B cell (primary cell): ENCODE data around the gene ABHD12B. TPM values are rescaled to one million over a fixed set of nuclear protein-coding genes. Genes with fewer than 3 reads are reported as not detected.
A peak's percentile ranks its signal among the peaks of the same experiment; 100 is the strongest.

Experiments used
- ATAC-seq: fragments of 200-7000 bp; cut with Tn5 transposase; one replicate; pipeline ENCODE4 v1.10.0; 2021; ENCODE audit warnings: low read depth, mild to moderate bottlenecking, moderate number of reproducible peaks, moderate library complexity
- CTCF ChIA-PET: fragments of 350-600 bp; sonication (Branson Sonifier 250); formaldehyde crosslinking; loops from one replicate; lab custom pipeline; 2021; ENCODE audit warnings: antibody characterized with exemption, inconsistent platforms; lab: Charles Lee
- POLR2A ChIA-PET: fragments of 350-600 bp; sonication (Branson Sonifier 250); formaldehyde crosslinking; loops from one replicate; lab custom pipeline; 2021; ENCODE audit warnings: antibody characterized with exemption; lab: Charles Lee
- DNase-seq: peaks from one replicate; pipeline ENCODE4 v3.0.0; 2013
- H2AFZ ChIP-seq: 2 replicates; pipeline ENCODE4 v1.6.1; 2012; ENCODE audit warnings: mild to moderate bottlenecking, low read depth, low read length; ENCODE audit not compliant: insufficient read depth, poor library complexity, severe bottlenecking
- H3K27ac ChIP-seq, 2 donors: 1 replicate in 1 of 2; 2 replicates in 1 of 2; pipeline ENCODE4 v1.5.1; 2012 to 2013; ENCODE audit warnings: low read length in 2 of 2, mild to moderate bottlenecking in 2 of 2, moderate library complexity in 1 of 2
- H3K27me3 ChIP-seq, 4 experiments: fragments of 200-600 bp in 1 of 4; sonication (generic) in 1 of 4; replicated peaks in 1 of 4; 1 replicate in 2 of 4; 2 replicates in 2 of 4; pipeline versions ENCODE4 v1.6.1 to v1.7.0; 2013 to 2016; ENCODE audit warnings: low read length in 3 of 4, mild to moderate bottlenecking in 2 of 4, mixed read lengths in 1 of 4, moderate library complexity in 1 of 4; ENCODE audit not compliant: insufficient read depth in 4 of 4, control insufficient read depth in 3 of 4; ENCODE audit errors: control extremely low read depth in 1 of 4
- H3K36me3 ChIP-seq, 2 experiments: replicated peaks in 1 of 2; 1 replicate in 1 of 2; 2 replicates in 1 of 2; pipeline versions ENCODE4 v1.6.1 to v1.7.1; 2013; ENCODE audit warnings: low read length in 1 of 2; ENCODE audit not compliant: insufficient read depth in 2 of 2, control insufficient read depth in 1 of 2; ENCODE audit errors: control extremely low read depth in 1 of 2, extremely low read depth in 1 of 2
- H3K4me1 ChIP-seq, 2 donors: fragments of 200-600 bp in 1 of 2; sonication (generic) in 1 of 2; 1 replicate in 1 of 2; 2 replicates in 1 of 2; pipeline versions ENCODE4 v1.5.1 to v1.6.1; 2013 to 2017; ENCODE audit warnings: low read length in 2 of 2; ENCODE audit not compliant: control insufficient read depth in 2 of 2, insufficient read depth in 2 of 2
- H3K4me2 ChIP-seq: replicated peaks from 2 replicates; pipeline ENCODE3; 2012; ENCODE audit warnings: mild to moderate bottlenecking, low read depth, low read length; ENCODE audit not compliant: poor library complexity, severe bottlenecking
- H3K4me3 ChIP-seq, 5 experiments: fragments of 200-600 bp in 1 of 5; sonication (generic) in 1 of 5; 1 replicate in 3 of 5; 2 replicates in 2 of 5; pipeline versions ENCODE4 v1.5.1 to v1.7.0; 2011 to 2016; ENCODE audit warnings: low read length in 4 of 5, mild to moderate bottlenecking in 4 of 5, low read depth in 2 of 5, control low read depth in 1 of 5, moderate library complexity in 1 of 5; ENCODE audit not compliant: insufficient read depth in 1 of 5; ENCODE audit errors: control extremely low read depth in 1 of 5, extremely low read depth in 1 of 5
- H3K79me2 ChIP-seq: fragments of 200-600 bp; sonication (generic); one replicate; pipeline ENCODE4 v1.6.0; 2016; ENCODE audit warnings: low read length; ENCODE audit not compliant: control insufficient read depth, insufficient read depth
- H3K9ac ChIP-seq: fragments of 200-600 bp; sonication (generic); 2 replicates; pipeline ENCODE4 v1.6.1; 2017; ENCODE audit warnings: mild to moderate bottlenecking, low read length, moderate library complexity
- H3K9me3 ChIP-seq, 3 donors: one replicate each; pipeline versions ENCODE4 v1.6.1 to v1.7.1; 2013; ENCODE audit warnings: low read length in 2 of 3; ENCODE audit not compliant: control insufficient read depth in 2 of 3, insufficient read depth in 1 of 3; ENCODE audit errors: control extremely low read depth in 1 of 3
- H4K20me1 ChIP-seq: 2 replicates; pipeline ENCODE4 v1.6.0; 2012; ENCODE audit warnings: mild to moderate bottlenecking, low read length; ENCODE audit not compliant: insufficient read depth, control insufficient read depth, poor library complexity, severe bottlenecking
- H3K27ac Mint-ChIP-seq: one replicate; pipeline ENCODE4 v1.8.0; 2021; ENCODE audit warnings: mixed read lengths
- H3K27me3 Mint-ChIP-seq: one replicate; pipeline ENCODE4 v1.8.0; 2021; ENCODE audit warnings: mixed read lengths
- H3K4me1 Mint-ChIP-seq: one replicate; pipeline ENCODE4 v1.8.0; 2021; ENCODE audit warnings: mixed read lengths
- H3K4me3 Mint-ChIP-seq: one replicate; pipeline ENCODE4 v1.8.0; 2021; ENCODE audit warnings: mixed read lengths
- H3K9me3 Mint-ChIP-seq: one replicate; pipeline ENCODE4 v1.8.0; 2022; ENCODE audit warnings: mixed read lengths; ENCODE audit not compliant: insufficient read depth
- EZH2 ChIP-seq: IDR thresholded peaks from 2 replicates; pipeline ENCODE4 v1.6.1; 2012; ENCODE audit warnings: borderline replicate concordance, low read depth, mild to moderate bottlenecking, moderate library complexity, low read length; ENCODE audit not compliant: insufficient read depth, poor library complexity, severe bottlenecking
- WGBS: methylation state at CpG from one replicate; pipeline ENCODE4 v1.1.5; 2013; ENCODE audit warnings: missing lambda C conversion rate; ENCODE audit not compliant: insufficient coverage; 5-methylcytosine and 5-hydroxymethylcytosine counted together
- intact Hi-C: fragments of 100-400 bp; cut with micrococcal nuclease; formaldehyde crosslinking; loops from one replicate; pipeline ENCODE4 v1.10.0; 2022
- polyA plus RNA-seq: library from polyadenylated mRNA; depleted of rRNA; stranded (reverse); fragments of >200 nt; gene quantifications from 2 replicates; pipeline ENCODE4 v1.2.3, GENCODE V29; 2012
- total RNA-seq, 2 donors: library from RNA; stranded (reverse); fragments of 120-200 nt in 1 of 2; gene quantifications; 1 replicate in 1 of 2; 2 replicates in 1 of 2; pipeline versions ENCODE4 v1.2.3 to v1.2.4, GENCODE V29; 2013 to 2022
- TF ChIP-seq, protein P1 (sequence below): fragments of 200-600 bp; IDR thresholded peaks from one replicate; pipeline ENCODE4 v1.8.0; 2022; ENCODE audit warnings: antibody characterized with exemption, mild to moderate bottlenecking

Gene ABHD12B
- total and polyA plus RNA-seq, 2 donors (not counting 1 experiment from before 2014, with no cell fraction given): not detected

DNA sequence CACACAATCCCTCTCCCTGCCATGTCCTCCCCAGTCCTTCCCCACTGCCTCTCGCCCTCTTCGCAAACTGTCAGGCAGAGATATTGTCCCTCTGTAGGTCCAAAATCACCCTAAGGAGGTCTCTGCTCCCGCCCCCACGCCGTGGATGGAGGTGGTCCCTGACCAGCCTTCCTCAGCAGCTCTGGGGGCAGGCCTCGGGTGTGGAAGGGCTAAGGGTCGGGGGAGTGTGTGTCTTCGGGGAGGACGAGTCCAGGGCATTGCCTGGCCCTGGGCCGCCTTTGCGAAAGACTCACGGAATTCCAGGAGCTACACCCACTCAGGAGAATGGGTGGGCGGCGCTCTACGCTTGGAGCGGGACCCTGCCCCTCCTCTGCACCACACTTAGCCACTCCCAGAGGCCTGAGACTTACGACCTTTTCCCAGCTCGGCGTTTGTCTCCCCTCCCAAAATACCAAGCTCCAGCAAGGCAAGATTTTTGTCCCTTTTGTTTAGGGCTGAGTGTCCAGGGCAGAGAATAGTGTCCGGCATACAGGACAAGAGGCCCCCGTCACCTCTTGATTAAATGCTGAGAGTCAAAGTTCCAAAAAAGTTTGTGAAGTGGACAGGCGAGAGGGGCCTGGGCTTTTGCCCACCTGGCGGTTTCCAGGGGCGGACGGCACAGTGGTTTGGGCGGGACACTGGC, 71.5 kb downstream of the ABHD12B start:
- peak overlapping the region; percentile 84 for H3K9ac ChIP-seq
- H3K27me3 Mint-ChIP-seq: peaks cover 50% of the 10 kb centered on the region

More for the DNA sequence above, 71.5 kb downstream of the ABHD12B start:
- ATAC-seq (no peak), DNase-seq (peak; percentile 10)
- CTCF ChIA-PET: no interaction called here
- Mint-ChIP-seq H3K4me3 (peak overlapping the region; percentile 87), H3K4me1 (peaks cover 17% of the 10 kb centered on the region), H3K27ac (no peak overlapping the region), H3K9me3 (no peaks in the 10 kb centered on the region)
- Histone ChIP-seq H3K4me2 (peak overlapping the region; percentile 99), H3K36me3 (no peaks in the 10 kb centered on the region), H3K9me3 (peaks cover 0 to 4% (median 0%) of the 10 kb centered on the region in 3 donors), H3K4me3 (peak overlapping the region; percentile 44 to 78 (median 66)), H2AFZ (peak overlapping the region; percentile 79), H3K27me3 (peaks cover 0 to 35% (median 25%) of the 10 kb centered on the region in 4 experiments), H3K79me2 (no peaks in the 10 kb centered on the region), H4K20me1 (no peaks in the 10 kb centered on the region), H3K27ac (no peak overlapping the region), H3K4me1 (peaks cover 18 to 20% of the 10 kb centered on the region in 2 donors)
- 8% methylated on average over 23 of the region's 26 CpGs for WGBS
- TF ChIP-seq EZH2: no peak
- TF ChIP-seq, protein P1, sequence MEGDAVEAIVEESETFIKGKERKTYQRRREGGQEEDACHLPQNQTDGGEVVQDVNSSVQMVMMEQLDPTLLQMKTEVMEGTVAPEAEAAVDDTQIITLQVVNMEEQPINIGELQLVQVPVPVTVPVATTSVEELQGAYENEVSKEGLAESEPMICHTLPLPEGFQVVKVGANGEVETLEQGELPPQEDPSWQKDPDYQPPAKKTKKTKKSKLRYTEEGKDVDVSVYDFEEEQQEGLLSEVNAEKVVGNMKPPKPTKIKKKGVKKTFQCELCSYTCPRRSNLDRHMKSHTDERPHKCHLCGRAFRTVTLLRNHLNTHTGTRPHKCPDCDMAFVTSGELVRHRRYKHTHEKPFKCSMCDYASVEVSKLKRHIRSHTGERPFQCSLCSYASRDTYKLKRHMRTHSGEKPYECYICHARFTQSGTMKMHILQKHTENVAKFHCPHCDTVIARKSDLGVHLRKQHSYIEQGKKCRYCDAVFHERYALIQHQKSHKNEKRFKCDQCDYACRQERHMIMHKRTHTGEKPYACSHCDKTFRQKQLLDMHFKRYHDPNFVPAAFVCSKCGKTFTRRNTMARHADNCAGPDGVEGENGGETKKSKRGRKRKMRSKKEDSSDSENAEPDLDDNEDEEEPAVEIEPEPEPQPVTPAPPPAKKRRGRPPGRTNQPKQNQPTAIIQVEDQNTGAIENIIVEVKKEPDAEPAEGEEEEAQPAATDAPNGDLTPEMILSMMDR: no peak
- POLR2A ChIA-PET: no interaction called here
- intact Hi-C loops: no loop called here
